HK-2 (cell line): ENCODE measurements around the gene AKIP1.
"Not testable (repeated sequence)": the region's sequence is repeated elsewhere in the genome, so short reads cannot be mapped to it uniquely, and the experiment has no call there.

Experiments used
- DNase-seq: peaks from one replicate; pipeline ENCODE4 v3.0.0-alpha.2; 2018; ENCODE audit not compliant: unreplicated experiment

The AKIP1 gene

GRCh38 chr11:8917157-8917825 is 6.3 kb downstream of the AKIP1 start:
- peak; percentile 41 for DNase-seq

GRCh38 chr11:8922691-8923090 is 11.7 kb downstream of the AKIP1 start:
- DNase-seq, result no peak

- no peak for DNase-seq
Observed at GRCh38 chr11:8925711-8926110, 14.7 kb downstream of the AKIP1 start.

- no peak for DNase-seq
Observed at GRCh38 chr11:8926236-8926635, 15.2 kb downstream of the AKIP1 start.

GRCh38 chr11:8927233-8927632 is 16.2 kb downstream of the AKIP1 start:
- DNase-seq, result no peak

- DNase-seq, result no peak
Observed at GRCh38 chr11:8928205-8928604, 17.2 kb downstream of the AKIP1 start.

GRCh38 chr11:8928981-8929615 is 18.1 kb downstream of the AKIP1 start:
- DNase-seq, result no peak

GRCh38 chr11:8930456-8931175 is 19.6 kb downstream of the AKIP1 start:
- no peak for DNase-seq

- no peak for DNase-seq
Observed at GRCh38 chr11:8932564-8933180, 21.7 kb downstream of the AKIP1 start, which contains the start of gene C11orf16. Gene C11orf16, minus strand, starts transcription at chr11:8932947. Its CDS starts 639 bp downstream, at chr11:8932308.

- no peak for DNase-seq
Observed at GRCh38 chr11:8933931-8934330, 22.9 kb downstream of the AKIP1 start.

- DNase-seq, result no peak
Observed at GRCh38 chr11:8934742-8935488, 23.9 kb downstream of the AKIP1 start.

GRCh38 chr11:8935789-8936188 is 24.8 kb downstream of the AKIP1 start:
- not testable (repeated sequence) for DNase-seq

GRCh38 chr11:8937159-8937558 is 26.2 kb downstream of the AKIP1 start:
- DNase-seq, result no peak

- DNase-seq, result no peak
Observed at GRCh38 chr11:8937659-8938058, 26.7 kb downstream of the AKIP1 start.

GRCh38 chr11:8941341-8942103 is 30.5 kb downstream of the AKIP1 start:
- no peak for DNase-seq

- DNase-seq, result no peak
Observed at GRCh38 chr11:8942518-8943066, 31.6 kb downstream of the AKIP1 start, which contains the start of gene ASCL3. Gene ASCL3, minus strand, starts transcription at chr11:8943016. Its CDS starts 4,855 bp downstream, at chr11:8938161.

- DNase-seq, result no peak
Observed at GRCh38 chr11:8947230-8947943, 36.4 kb downstream of the AKIP1 start.

- no peak for DNase-seq
Observed at GRCh38 chr11:8948886-8949285, 37.9 kb downstream of the AKIP1 start.

- no peak for DNase-seq
Observed at GRCh38 chr11:8956860-8957259, 45.9 kb downstream of the AKIP1 start.
